GM13977 (cell line): ENCODE measurements around the gene ITPR3.

Experiments
- DNase-seq: peaks from one replicate; pipeline ENCODE4 v3.0.0; 2012; ENCODE audit warnings: low spot score
- CTCF ChIP-seq: IDR thresholded peaks from 2 replicates; pipeline ENCODE4 v1.5.1; 2012; ENCODE audit warnings: mild to moderate bottlenecking, control low read depth; ENCODE audit not compliant: insufficient read depth; ENCODE audit errors: extremely low read depth, missing control alignments
- in situ Hi-C: fragments of 300-500 bp; cut with MboI; formaldehyde crosslinking; loops from one replicate; pipeline ENCODE4 v1.12.0; 2022; ENCODE audit warnings: low sequenced_read_pairs, low pct_unique_long_range_greater_than_20kb, mixed read lengths, inconsistent platforms; ENCODE audit not compliant: unreplicated experiment

ITPR3 gene

GRCh38 chr6:33607126-33607783, 13.9 kb upstream of the ITPR3 start:
- in situ Hi-C loops: no loop called here
- DNase-seq: no peak

GRCh38 chr6:33607784-33608161, 13.3 kb upstream of the ITPR3 start:
- TF ChIP-seq CTCF: peak; percentile 61
- peak; percentile 73 for DNase-seq
- in situ Hi-C loops: no loop called here

More at GRCh38 chr6:33607126-33607783, 13.9 kb upstream of the ITPR3 start:
- no peak for TF ChIP-seq CTCF

GRCh38 chr6:33609019-33609418, 12.1 kb upstream of the ITPR3 start:
- DNase-seq: no peak
- TF ChIP-seq CTCF: no peak
- in situ Hi-C loops: no loop called here

- TF ChIP-seq CTCF: no peak
- DNase-seq: no peak
These were observed 11.6 kb upstream of the ITPR3 start for GRCh38 chr6:33609528-33609927.

GRCh38 chr6:33610067-33610466, 11.1 kb upstream of the ITPR3 start:
- DNase-seq: no peak
- no peak for TF ChIP-seq CTCF
- in situ Hi-C loops: no loop called here

More at GRCh38 chr6:33609528-33609927, 11.6 kb upstream of the ITPR3 start:
- in situ Hi-C loops: no loop called here

- no peak for TF ChIP-seq CTCF
- DNase-seq: no peak
- in situ Hi-C loops: no loop called here
These were observed 10.1 kb upstream of the ITPR3 start for GRCh38 chr6:33610779-33611732.
